Urinary bladder (tissue), 4 donors: ENCODE measurements around the gene WDR19. TPM values are rescaled to one million over a fixed set of nuclear protein-coding genes. Genes with fewer than 3 reads are reported as not detected.
"Not testable (repeated sequence)": the region's sequence is repeated elsewhere in the genome, so short reads cannot be mapped to it uniquely, and the experiment has no call there.

Experiments
- DNase-seq: peaks from one replicate; pipeline ENCODE4 v3.0.0-alpha.2; 2015; ENCODE audit errors: extremely low spot score
- H3K27ac ChIP-seq: one replicate; pipeline ENCODE4 v1.5.1; 2013; ENCODE audit warnings: low read depth, mild to moderate bottlenecking, moderate library complexity
- H3K36me3 ChIP-seq: one replicate; pipeline ENCODE4 v1.6.1; 2013; ENCODE audit warnings: mild to moderate bottlenecking, moderate library complexity; ENCODE audit not compliant: insufficient read depth
- H3K4me1 ChIP-seq: one replicate; pipeline ENCODE4 v1.6.1; 2013; ENCODE audit warnings: mild to moderate bottlenecking, moderate library complexity; ENCODE audit not compliant: insufficient read depth
- H3K4me3 ChIP-seq: one replicate; pipeline ENCODE4 v1.5.1; 2013; ENCODE audit warnings: low read depth, low read length
- WGBS: extraction: QIAGEN DNeasy Blood & Tissue Kit; methylation state at CpG from one replicate; pipeline ENCODE4 v1.1.7; 2013; 5-methylcytosine and 5-hydroxymethylcytosine counted together
- polyA plus RNA-seq: library from polyadenylated mRNA; stranded (reverse); fragments of 200-250 nt; gene quantifications from one replicate; pipeline ENCODE4 v1.2.3, GENCODE V29; 2013
- total RNA-seq: library from RNA; depleted of rRNA; stranded (reverse); fragments of >200 nt; gene quantifications from one replicate; pipeline ENCODE4 v1.2.3, GENCODE V29; 2014
- donor health status: healthy with polysubstance abuse.
- donor health status: healthy.

WDR19 gene
- total RNA-seq: 43.3 TPM
- 30.2 TPM for polyA plus RNA-seq

DNA sequence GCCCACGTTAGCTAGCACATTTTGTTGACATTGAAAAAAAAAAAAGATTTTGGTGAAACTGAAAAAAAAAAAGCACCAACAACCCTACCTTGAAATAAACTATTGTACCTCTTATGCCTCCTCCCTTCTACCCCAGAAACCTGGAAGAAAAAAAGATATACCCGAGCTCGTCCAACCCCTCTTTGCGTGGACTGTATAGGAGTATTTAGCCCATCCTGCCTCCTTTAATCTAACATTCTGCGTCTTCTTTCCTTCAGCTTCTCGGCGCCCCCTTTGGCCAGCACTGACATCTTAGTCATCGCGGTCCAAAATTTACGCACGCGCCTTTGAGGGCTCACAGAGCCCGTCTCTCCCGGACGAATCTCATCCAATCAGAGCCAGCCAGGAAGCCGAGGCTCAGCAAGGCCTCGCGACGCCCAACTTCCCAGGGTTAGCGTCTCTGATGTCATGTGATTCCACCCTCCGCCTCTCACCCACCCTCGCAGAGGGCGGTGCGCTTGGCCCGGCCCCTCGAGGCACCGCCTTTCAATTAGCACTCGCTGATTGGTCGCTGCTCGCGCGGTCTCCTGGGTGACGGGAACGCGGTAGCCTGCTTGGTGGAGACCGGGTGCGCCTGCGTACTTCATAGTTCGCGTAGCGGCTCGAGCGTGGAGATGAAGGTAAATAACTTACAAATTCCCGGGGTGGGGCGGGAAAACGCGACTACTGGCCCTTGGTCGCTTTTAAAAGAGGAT is at the start of gene WDR19:
Gene WDR19, plus strand, starts transcription at position 625 of the 734 bp plus-strand sequence. Its CDS starts 29 bp downstream, at position 654.
- Histone ChIP-seq H3K27ac (no peak within 1 kb of the TSS), H3K4me3 (peak within 1 kb of the TSS; percentile 58), H3K36me3 (no peaks in the 10 kb centered on the region), H3K4me1 (no peaks in the 10 kb centered on the region)
- WGBS: under 1% methylated on average over 48 of the region's 48 CpGs
- peak; percentile 99 for DNase-seq

DNA sequence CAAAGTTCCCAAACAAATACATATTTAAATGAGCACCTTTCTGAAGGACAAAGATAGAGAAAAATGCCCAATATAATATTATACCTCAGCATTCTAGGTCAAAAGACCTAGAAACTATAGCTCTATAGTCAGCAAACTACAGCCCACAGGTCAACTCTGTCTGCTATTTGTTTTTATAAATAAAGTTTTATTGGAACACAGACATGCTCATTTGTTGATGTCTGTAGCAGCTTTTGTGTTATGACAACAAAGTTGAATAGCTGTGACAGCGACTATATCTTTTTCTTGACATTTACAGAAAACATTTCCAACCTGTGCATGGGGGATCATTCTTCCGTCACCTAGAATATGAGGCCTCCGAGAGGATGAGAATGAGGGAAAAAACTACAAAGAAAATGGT is 48.7 kb upstream of the WDR19 start:
- Histone ChIP-seq H3K4me1 (no peaks in the 10 kb centered on the region), H3K27ac (no peak overlapping the region), H3K4me3 (no peak overlapping the region), H3K36me3 (no peaks in the 10 kb centered on the region)
- no peak for DNase-seq
- WGBS: 98% methylated on average over 3 of the region's 3 CpGs

DNA sequence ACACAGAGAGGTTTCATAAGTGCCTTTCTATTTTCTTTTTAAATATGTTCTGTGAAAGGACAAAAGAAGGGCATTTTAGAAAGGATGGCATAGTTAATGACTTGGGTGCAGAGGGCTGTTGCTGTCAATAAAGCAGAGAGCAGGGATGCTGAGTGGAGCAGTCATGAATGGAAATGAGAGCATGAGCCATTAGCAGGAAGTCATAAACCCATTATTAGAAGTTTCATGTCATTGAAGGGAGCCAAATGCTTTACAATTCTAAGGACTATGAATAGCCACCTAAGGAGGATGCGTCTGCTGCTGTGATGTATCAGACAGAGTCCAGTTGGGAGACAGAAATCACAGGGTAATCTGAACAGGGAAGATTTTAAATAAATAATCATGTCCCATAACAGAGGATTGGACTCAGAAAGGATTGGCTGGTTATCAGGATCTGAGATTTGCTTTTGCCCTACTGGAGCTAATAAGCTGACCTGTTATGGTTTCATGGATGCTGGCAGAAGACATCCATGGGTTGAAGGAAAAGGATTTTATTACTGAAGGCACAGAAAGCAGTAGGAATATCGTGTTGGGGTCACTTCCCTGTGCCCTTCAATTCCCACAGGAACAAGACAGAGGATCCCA is 47.5 kb upstream of the WDR19 start:
- 22% methylated on average over 2 of the region's 2 CpGs for WGBS
- no peak overlapping the region for H3K27ac ChIP-seq
- H3K4me1 ChIP-seq: no peaks in the 10 kb centered on the region
- H3K36me3 ChIP-seq: no peaks in the 10 kb centered on the region
- H3K4me3 ChIP-seq: no peak overlapping the region
- no peak for DNase-seq

DNA sequence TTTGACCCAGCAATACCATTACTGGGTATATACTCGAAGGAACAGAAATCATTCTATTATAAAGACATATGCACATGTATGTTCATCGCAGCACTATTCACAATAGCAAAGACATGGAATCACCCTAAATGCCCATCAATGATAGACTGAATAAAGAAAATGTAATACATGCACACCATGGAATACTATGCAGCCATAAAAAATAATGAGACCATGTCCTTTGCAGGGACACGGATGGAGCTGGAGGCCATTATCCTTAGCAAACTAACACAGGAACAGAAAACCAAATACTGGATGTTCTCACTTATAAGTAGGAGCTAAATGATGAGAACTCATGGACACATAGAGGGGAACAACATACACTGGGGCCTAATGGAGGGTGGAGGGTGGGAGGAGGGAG is 44.1 kb upstream of the WDR19 start:
- H3K4me3 ChIP-seq, H3K36me3 ChIP-seq, H3K4me1 ChIP-seq, H3K27ac ChIP-seq, DNase-seq: not testable (repeated sequence)
- WGBS: 87% methylated on average over 3 of the region's 3 CpGs

DNA sequence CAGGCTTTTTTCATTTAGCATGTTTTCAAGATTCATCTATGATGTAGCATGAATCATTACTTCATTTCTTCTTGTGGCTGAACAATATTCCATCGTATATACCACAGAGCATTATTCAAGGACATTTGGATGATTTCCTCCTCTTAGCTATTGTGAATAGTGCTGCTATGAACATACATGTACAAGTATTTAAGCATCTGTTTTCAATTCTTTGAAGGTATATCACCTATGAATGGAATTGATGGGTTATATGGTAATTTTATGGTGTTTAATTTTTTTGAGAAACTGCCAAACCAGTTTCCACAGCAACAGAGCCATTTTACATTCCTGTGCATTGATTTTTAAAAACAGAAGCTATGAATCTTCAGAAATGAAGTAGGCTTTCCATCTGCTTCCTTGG is 36.1 kb upstream of the WDR19 start:
- Histone ChIP-seq H3K4me1 (no peaks in the 10 kb centered on the region), H3K27ac (no peak overlapping the region), H3K36me3 (no peaks in the 10 kb centered on the region), H3K4me3 (no peak overlapping the region)
- DNase-seq: no peak
- WGBS: 79% methylated on average over 1 of the region's 1 CpG

DNA sequence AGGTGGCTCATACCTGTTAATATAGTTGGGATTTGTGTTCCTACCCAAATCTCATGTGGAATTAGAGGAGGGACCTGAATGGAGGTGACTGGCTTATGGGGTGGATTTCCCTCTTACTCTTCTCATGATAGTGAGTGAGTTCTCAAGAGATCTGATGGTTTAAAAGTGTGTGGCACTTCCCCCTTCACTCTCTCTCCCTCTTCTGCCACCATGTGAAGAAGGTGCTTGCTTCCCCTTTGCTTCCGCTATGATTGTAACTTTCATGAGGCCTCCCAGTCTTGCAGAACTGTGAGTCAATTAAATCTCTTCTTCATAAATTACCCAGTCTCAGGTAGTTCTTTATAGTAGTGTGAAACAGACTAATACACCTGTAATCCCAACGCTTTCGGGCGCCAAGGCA is 28.3 kb upstream of the WDR19 start:
- no peak overlapping the region for H3K4me3 ChIP-seq
- WGBS: 96% methylated on average over 4 of the region's 4 CpGs
- no peaks in the 10 kb centered on the region for H3K36me3 ChIP-seq

DNA sequence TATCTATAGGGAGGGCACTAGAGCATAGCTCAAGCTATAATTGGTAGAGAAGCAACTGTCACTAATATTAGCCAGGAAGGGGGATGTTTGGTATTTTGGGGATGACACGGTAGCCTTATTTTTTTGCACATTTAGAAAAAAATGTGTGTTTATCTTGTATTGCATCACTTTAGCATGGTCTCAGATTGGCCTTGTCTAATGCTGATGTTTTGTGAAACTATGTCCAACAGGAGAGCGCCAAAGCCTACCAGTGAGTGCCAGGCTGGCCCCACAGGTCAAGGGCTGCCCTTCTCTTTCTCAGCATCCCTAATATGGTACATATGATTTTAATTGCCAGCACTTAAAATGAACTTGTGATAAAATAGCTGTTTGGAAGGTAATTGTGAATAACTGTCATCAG is 24.8 kb upstream of the WDR19 start:
- DNase-seq: no peak
- Histone ChIP-seq H3K4me1 (no peaks in the 10 kb centered on the region), H3K4me3 (no peak overlapping the region), H3K27ac (no peak overlapping the region), H3K36me3 (no peaks in the 10 kb centered on the region)
- WGBS: 89% methylated on average over 2 of the region's 2 CpGs

More for the DNA sequence above, 28.3 kb upstream of the WDR19 start:
- Histone ChIP-seq H3K4me1 (no peaks in the 10 kb centered on the region), H3K27ac (no peak overlapping the region)
- no peak for DNase-seq

DNA sequence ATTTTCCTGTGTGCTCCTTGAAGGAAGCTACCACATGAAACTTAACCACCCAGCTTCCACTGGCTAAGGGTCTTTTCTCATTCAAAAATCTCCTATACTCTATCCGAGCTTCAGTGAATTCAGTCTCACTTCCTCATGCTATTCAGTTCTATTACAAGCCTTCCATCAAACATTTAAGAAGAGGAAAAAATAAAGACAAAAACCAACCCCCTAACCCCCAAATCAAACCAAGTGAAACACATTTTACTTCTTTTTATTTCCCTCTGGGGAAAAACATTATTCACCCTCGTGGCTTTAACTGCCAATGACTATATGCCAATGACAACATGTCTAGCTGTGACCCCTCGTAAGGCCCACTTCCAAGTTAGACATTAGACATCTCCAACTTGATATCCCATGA is 16.2 kb upstream of the WDR19 start:
- Histone ChIP-seq H3K4me1 (no peaks in the 10 kb centered on the region), H3K4me3 (no peak overlapping the region), H3K36me3 (no peaks in the 10 kb centered on the region), H3K27ac (no peak overlapping the region)
- no peak for DNase-seq
- WGBS: 74% methylated on average over 3 of the region's 3 CpGs

DNA sequence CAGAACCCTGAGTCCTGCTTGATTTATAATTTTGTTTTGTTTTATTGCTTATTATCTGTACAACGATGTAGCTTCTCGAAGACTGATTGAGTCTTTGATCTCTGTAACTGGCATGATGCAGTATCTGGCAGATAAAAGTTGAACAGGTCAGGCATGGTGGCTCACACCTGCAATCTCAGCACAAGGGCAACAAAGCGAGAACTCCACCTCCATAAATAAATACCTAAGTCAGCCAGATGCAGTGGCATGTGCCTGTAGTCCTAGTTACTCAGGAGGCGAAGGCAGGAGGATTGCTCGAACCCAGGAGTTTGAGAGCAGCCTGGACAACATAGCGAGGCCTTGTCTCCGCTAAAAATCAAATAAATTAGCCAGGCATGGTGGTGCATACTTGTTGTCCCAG is 15.7 kb upstream of the WDR19 start:
- Histone ChIP-seq H3K4me3 (no peak overlapping the region), H3K4me1 (no peaks in the 10 kb centered on the region), H3K27ac (no peak overlapping the region), H3K36me3 (no peaks in the 10 kb centered on the region)
- WGBS: 87% methylated on average over 7 of the region's 7 CpGs
- DNase-seq: no peak

DNA sequence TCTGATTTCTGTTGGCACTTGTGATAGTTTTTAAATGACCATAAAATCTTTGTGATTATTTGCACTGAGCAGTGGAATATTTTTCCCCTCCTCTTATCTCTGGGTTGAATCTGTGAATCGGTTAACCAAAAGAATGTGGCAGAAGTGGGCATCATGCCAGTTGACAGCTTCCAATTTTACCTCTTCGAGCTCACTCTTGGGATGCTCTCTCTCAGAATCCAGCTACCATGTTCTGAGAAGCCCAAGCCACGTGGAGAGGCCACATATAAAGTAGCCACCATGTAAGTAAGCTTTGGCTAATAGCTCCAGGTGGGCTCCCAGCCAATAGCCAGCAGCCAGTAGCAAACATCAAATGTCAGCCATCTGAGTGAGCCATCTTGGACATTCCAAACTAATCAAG is 12.9 kb upstream of the WDR19 start:
- DNase-seq: no peak
- WGBS: 55% methylated on average over 3 of the region's 3 CpGs
- Histone ChIP-seq H3K4me1 (no peaks in the 10 kb centered on the region), H3K27ac (no peak overlapping the region), H3K36me3 (no peaks in the 10 kb centered on the region), H3K4me3 (no peak overlapping the region)

DNA sequence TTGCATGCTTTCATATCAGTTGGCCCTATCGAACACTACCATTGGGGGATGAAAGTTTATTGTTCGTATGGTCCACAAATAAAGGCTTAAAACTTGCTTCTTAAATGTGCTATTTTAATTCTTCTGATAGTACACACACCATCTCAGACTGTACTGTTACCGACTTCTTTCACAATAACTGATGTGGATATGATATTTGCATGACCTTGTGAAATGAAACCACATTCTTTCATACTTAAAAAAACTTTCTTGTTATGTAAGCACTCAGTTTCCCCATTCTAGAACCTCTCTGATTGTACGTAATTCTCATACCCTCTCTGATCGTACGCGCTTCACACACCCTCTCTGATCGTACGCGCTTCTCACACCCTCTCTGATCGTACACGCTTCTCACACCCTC is 12.0 kb upstream of the WDR19 start:
- no peak overlapping the region for H3K27ac ChIP-seq
- 95% methylated on average over 12 of the region's 12 CpGs for WGBS

DNA sequence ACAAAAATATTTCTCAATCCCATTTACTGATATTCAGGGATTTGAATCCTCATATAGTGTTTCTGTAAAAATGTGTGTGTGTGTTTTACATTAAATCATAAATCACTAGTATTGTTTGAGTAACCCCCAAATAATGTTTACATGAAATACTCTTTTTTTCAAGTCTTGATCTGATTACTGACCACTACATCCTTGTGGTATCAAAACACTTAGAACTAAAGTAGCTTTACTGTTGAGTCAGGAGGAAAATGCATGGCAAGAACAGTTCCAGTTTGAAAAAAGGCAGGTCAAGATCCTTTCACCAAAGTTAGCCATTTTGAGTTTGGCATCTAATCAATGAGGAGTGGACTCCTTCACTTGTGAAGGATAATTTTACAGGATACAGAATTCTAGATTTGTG is 3.6 kb upstream of the WDR19 start:
- Histone ChIP-seq H3K4me1 (no peaks in the 10 kb centered on the region), H3K36me3 (no peaks in the 10 kb centered on the region), H3K27ac (no peak overlapping the region), H3K4me3 (no peak overlapping the region)
- no peak for DNase-seq

More for the DNA sequence above, 12.0 kb upstream of the WDR19 start:
- no peak overlapping the region for H3K4me3 ChIP-seq
- no peaks in the 10 kb centered on the region for H3K36me3 ChIP-seq
- no peaks in the 10 kb centered on the region for H3K4me1 ChIP-seq
- no peak for DNase-seq

DNA sequence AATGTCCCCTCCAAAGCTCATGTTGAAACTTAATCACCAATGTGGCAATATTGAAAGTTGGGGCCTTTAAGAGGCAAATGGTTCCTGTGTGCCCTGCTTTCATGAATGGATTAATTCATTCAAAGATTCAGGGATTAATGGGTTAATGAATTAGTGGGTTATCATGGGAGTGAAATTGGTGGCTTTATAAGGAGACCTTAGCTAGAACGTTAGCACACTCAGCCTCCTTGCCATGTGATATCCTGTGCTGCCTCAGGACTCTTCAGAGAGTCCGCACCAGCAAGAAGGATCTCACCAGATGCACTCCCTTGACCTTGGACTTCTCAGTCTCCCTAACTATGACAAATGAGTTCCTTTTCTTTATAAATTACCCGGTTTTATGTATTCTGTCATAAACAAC is 2.6 kb upstream of the WDR19 start:
- Histone ChIP-seq H3K4me3 (no peak overlapping the region), H3K36me3 (no peaks in the 10 kb centered on the region), H3K27ac (no peak overlapping the region), H3K4me1 (no peaks in the 10 kb centered on the region)
- 59% methylated on average over 3 of the region's 3 CpGs for WGBS
- DNase-seq: no peak

DNA sequence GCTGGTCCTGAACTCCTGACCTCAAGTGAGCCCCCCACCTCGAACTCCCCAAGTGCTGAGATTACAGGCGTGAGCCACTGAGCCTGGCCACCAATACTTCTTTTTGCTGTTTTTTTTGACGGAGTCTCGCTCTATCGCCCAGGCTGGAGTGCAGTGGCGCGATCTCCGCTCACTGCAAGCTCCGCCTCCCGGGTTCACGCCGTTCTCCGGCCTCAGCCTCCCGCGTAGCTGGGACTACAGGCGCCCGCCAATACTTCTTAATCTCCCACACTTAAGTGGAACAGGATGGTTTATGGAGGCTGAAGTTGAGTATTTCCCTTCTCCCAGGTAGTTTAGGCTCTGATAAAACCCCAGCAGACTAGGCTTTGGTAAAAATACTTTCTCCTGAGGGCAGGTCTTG is 1.7 kb upstream of the WDR19 start:
- not testable (repeated sequence) for H3K27ac ChIP-seq, H3K4me3 ChIP-seq, H3K4me1 ChIP-seq, DNase-seq, H3K36me3 ChIP-seq
- WGBS: 97% methylated on average over 17 of the region's 17 CpGs
